Smooth muscle cell (in vitro differentiated cells): ENCODE data around the gene ZRANB3. TPM values are rescaled to one million over a fixed set of nuclear protein-coding genes. Genes with fewer than 3 reads are reported as not detected.

Experiments used
- DNase-seq: peaks from one replicate; lab custom pipeline; 2025; ENCODE audit not compliant: unreplicated experiment; lab: John Stamatoyannopoulos, UW
- H2AFZ ChIP-seq: fragments of 200-600 bp; sonication (generic); 2 replicates; pipeline ENCODE4 v1.6.0; 2016; ENCODE audit warnings: antibody characterized with exemption, low read depth, mild to moderate bottlenecking
- H3F3A ChIP-seq: fragments of 200-600 bp; sonication (generic); 2 replicates; pipeline ENCODE4 v1.6.0; 2017; ENCODE audit warnings: antibody characterized with exemption, low read depth
- H3K27ac ChIP-seq: fragments of 200-600 bp; sonication (generic); 2 replicates; pipeline ENCODE4 v1.5.1; 2016; ENCODE audit warnings: low read depth, mild to moderate bottlenecking
- H3K27me3 ChIP-seq: fragments of 200-600 bp; sonication (generic); 2 replicates; pipeline ENCODE4 v1.6.1; 2016; ENCODE audit warnings: low read depth, mild to moderate bottlenecking
- H3K36me3 ChIP-seq: fragments of 200-600 bp; sonication (generic); 2 replicates; pipeline ENCODE4 v1.5.1; 2016; ENCODE audit warnings: low read depth
- H3K4me1 ChIP-seq: fragments of 200-600 bp; sonication (generic); 2 replicates; pipeline ENCODE4 v1.5.1; 2016; ENCODE audit warnings: low read depth
- H3K4me2 ChIP-seq: fragments of 200-600 bp; sonication (generic); 2 replicates; pipeline ENCODE4 v1.6.0; 2016; ENCODE audit warnings: mild to moderate bottlenecking
- H3K4me3 ChIP-seq: fragments of 200-600 bp; sonication (generic); 2 replicates; pipeline ENCODE4 v1.5.1; 2016; ENCODE audit warnings: mild to moderate bottlenecking
- H3K79me2 ChIP-seq: fragments of 200-600 bp; sonication (generic); 2 replicates; pipeline ENCODE4 v1.6.0; 2016; ENCODE audit warnings: low read depth, mild to moderate bottlenecking
- H3K9ac ChIP-seq: fragments of 200-600 bp; sonication (generic); 2 replicates; pipeline ENCODE4 v1.6.0; 2016; ENCODE audit warnings: low read depth
- H3K9me3 ChIP-seq: fragments of 200-600 bp; sonication (generic); replicated peaks from 2 replicates; pipeline ENCODE4 v1.5.1; 2016; ENCODE audit warnings: low read depth
- H4K20me1 ChIP-seq: fragments of 200-600 bp; sonication (generic); 2 replicates; pipeline ENCODE4 v1.6.0; 2016; ENCODE audit warnings: low read depth
- CTCF ChIP-seq: fragments of 200-600 bp; sonication (generic); IDR thresholded peaks from 2 replicates; pipeline ENCODE4 v1.5.1; 2017; ENCODE audit warnings: borderline replicate concordance, mild to moderate bottlenecking, antibody characterized with exemption; ENCODE audit not compliant: insufficient read depth, poor library complexity, severe bottlenecking
- WGBS: methylation state at CpG from one replicate; pipeline ENCODE4 v1.1.7; 2016; ENCODE audit warnings: low lambda C conversion rate; 5-methylcytosine and 5-hydroxymethylcytosine counted together
- polyA plus RNA-seq: library from polyadenylated mRNA; unstranded; fragments of >200 nt; fragmentation: Nextera tagmentation; extraction: Ambion mirVana; gene quantifications from 2 replicates; pipeline ENCODE4 v1.2.1, GENCODE V29; 2016
- total RNA-seq: library from RNA; depleted of rRNA; stranded (reverse); fragments of >200 nt; gene quantifications from 2 replicates; pipeline ENCODE4 v1.2.3, GENCODE V29; 2014

ZRANB3 gene
- total and polyA plus RNA-seq, 2 experiments from 2014 or later: 1.9 to 4.1 TPM

- Histone ChIP-seq H3K27me3 (no peaks in the 10 kb centered on the region), H3K9ac (no peak overlapping the region), H3K9me3 (no peaks in the 10 kb centered on the region), H3K79me2 (no peaks in the 10 kb centered on the region), H3K4me1 (no peaks in the 10 kb centered on the region), H4K20me1 (no peaks in the 10 kb centered on the region), H3F3A (no peaks in the 10 kb centered on the region), H2AFZ (no peak overlapping the region), H3K4me2 (no peak overlapping the region), H3K36me3 (no peaks in the 10 kb centered on the region), H3K27ac (no peak overlapping the region), H3K4me3 (no peak overlapping the region)
- DNase-seq: no peak
- no peak for TF ChIP-seq CTCF
- 78% methylated on average over 2 of the region's 2 CpGs for WGBS
Observed at GRCh38 chr2:135271006-135271405, 260.0 kb downstream of the ZRANB3 start.

DNA sequence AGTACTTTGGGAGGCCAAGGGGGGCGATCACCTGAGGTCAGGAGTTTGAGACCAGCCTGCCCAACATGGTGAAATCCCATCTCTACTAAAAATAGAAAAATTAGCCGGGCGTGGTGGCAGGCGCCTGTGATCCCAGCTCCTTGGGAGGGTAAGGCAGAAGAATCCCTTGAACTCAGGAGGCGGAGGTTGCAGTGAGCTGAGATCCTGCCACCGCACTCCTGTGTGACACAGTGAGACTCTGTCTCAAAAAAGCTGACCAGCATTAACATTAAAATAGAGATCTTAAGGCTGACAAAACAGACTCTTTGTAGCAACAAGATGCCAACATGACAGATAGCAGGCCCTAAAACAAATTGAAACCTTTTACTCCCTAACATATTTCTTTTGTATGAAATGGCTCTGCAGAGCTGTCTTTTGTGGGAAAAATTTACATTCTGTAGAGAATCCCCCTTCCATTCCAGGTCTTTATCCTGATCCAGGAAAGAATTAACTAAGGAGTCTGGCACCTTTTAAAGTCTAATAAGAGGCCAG lies 265.0 kb downstream of the ZRANB3 start:
- 82% methylated on average over 6 of the region's 6 CpGs for WGBS
- no peaks in the 10 kb centered on the region for H3K9me3 ChIP-seq
- H3K4me2 ChIP-seq: no peak overlapping the region
- H3K79me2 ChIP-seq: no peaks in the 10 kb centered on the region
- no peaks in the 10 kb centered on the region for H3K4me1 ChIP-seq
- no peak overlapping the region for H3K9ac ChIP-seq
- no peak for DNase-seq
- TF ChIP-seq CTCF: no peak
- H3K36me3 ChIP-seq: no peaks in the 10 kb centered on the region
- H3K27ac ChIP-seq: no peak overlapping the region
- H2AFZ ChIP-seq: no peak overlapping the region
- H3K4me3 ChIP-seq: no peak overlapping the region
- H4K20me1 ChIP-seq: no peaks in the 10 kb centered on the region
- no peaks in the 10 kb centered on the region for H3F3A ChIP-seq
- no peaks in the 10 kb centered on the region for H3K27me3 ChIP-seq

GRCh38 chr2:135259123-135259522 lies 271.9 kb downstream of the ZRANB3 start:
- H3K4me1 ChIP-seq: no peaks in the 10 kb centered on the region
- H3K9ac ChIP-seq: no peak overlapping the region
- H3K27me3 ChIP-seq: no peaks in the 10 kb centered on the region
- WGBS: 90% methylated on average over 6 of the region's 6 CpGs
- H3K9me3 ChIP-seq: no peaks in the 10 kb centered on the region
- no peak overlapping the region for H3K27ac ChIP-seq
- H3K36me3 ChIP-seq: no peaks in the 10 kb centered on the region
- no peak overlapping the region for H2AFZ ChIP-seq
- H4K20me1 ChIP-seq: no peaks in the 10 kb centered on the region
- DNase-seq: no peak
- H3K4me3 ChIP-seq: no peak overlapping the region
- no peak overlapping the region for H3K4me2 ChIP-seq
- TF ChIP-seq CTCF: no peak
- no peaks in the 10 kb centered on the region for H3K79me2 ChIP-seq
- H3F3A ChIP-seq: no peaks in the 10 kb centered on the region

- Histone ChIP-seq H3K4me1 (no peaks in the 10 kb centered on the region), H3K9ac (no peak overlapping the region), H3K4me2 (no peak overlapping the region), H3K27ac (no peak overlapping the region), H4K20me1 (no peaks in the 10 kb centered on the region), H3F3A (no peaks in the 10 kb centered on the region), H3K36me3 (no peaks in the 10 kb centered on the region), H2AFZ (no peak overlapping the region), H3K9me3 (no peaks in the 10 kb centered on the region), H3K27me3 (no peaks in the 10 kb centered on the region), H3K79me2 (no peaks in the 10 kb centered on the region), H3K4me3 (no peak overlapping the region)
- no peak for TF ChIP-seq CTCF
- WGBS: 89% methylated on average over 4 of the region's 4 CpGs
- no peak for DNase-seq
Observed at GRCh38 chr2:135258193-135258592, 272.8 kb downstream of the ZRANB3 start.
